Daoy (cell line): ENCODE results near the gene TBC1D24. TPM values are rescaled to one million over a fixed set of nuclear protein-coding genes. Genes with fewer than 3 reads are reported as not detected.
A peak's percentile ranks its signal among the peaks of the same experiment; 100 is the strongest.

Experiments used
- DNase-seq: peaks from one replicate; pipeline ENCODE4 v3.0.0-alpha.2; 2015; ENCODE audit warnings: low read depth
- total RNA-seq: library from RNA; depleted of rRNA; stranded (reverse); fragments of >200 nt; shearing (Covaris generic); gene quantifications from 2 replicates; pipeline ENCODE4 v1.2.3, GENCODE V29; 2014

The TBC1D24 gene
- total RNA-seq, 1 experiment from 2014 or later = 5.6 TPM

DNA sequence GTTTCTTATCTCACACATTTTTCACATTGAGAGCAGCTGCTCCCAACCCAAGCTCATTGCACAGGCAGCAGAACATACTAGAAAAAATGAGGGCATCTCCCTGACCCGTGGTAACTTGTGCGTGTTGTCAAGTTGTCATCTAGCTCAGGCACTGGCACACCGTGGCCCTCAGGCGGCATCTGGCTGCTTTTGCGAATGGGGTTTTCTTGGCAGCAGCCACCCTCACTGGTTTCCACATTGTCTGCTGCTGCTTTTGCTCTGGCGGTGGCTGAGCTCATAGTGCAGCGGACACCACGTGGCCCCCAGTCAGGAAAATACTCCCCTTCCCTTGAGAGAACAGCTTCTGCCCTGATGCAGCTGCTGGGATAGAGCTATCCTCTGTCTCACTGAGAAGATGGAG, 24.4 kb upstream of the TBC1D24 start:
- no peak for DNase-seq

DNA sequence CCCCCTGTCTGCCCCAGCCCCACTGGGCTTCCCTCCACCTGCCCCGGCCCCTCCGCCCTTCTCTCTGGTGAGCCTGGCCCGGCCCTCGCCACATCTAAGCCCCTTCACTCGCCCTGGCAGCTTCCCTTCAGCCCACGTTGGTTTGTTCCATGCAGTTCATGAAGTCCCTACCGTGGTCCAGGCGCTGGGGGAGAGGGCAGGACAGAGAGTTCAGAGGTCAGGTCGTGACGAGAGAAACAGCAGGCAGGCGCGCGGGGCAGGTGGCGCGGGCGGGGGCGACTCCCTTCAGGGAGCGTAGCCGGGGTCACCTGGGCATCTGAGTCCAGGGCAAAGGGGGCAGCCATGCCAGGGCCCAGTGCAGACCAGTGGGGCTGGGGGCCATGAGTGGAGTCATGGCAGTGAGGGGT, 23.9 kb upstream of the TBC1D24 start:
- DNase-seq = no peak

DNA sequence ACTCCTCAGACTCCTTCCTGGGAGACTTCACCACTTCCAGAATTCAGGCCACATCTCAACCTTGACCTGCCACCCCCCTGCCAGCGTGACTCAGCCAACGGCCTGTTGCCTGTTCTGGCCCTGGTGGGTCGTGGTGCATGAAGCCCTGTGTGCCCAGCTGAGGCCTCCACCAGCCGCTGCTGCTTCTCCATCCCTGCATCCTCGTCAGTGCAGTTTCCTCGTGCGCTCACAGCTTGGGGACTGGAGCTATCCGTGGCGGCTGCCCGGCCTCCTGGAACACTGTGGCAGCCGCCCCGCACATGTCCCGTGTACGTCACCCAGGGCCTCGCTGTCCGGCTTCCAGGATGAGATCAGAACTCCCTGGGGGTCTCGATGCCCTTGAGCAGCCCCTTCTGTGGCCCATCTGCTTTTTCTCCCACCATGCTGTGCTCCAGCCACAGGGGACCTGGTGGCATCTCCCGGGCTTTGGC, 23.0 kb upstream of the TBC1D24 start:
- no peak for DNase-seq

DNA sequence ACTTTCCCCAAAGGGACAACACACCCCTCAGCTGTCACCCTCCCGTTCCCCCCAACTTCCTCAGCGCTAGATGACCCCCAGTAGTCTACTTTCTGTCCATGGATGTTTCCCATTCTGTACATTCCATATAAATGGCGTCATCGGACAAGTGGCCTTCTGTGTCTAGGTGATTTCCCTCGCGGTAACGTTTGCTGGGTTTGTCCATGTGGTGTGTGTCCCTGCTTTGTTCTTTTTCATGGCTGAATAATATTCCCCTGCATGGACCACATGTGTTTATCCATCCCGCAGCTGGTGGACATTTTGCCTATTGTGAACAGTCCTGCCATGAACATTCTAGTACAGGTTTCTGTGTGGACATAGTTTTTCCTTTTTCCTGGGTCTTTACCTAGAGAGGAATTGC, 22.3 kb upstream of the TBC1D24 start:
- no peak for DNase-seq

DNA sequence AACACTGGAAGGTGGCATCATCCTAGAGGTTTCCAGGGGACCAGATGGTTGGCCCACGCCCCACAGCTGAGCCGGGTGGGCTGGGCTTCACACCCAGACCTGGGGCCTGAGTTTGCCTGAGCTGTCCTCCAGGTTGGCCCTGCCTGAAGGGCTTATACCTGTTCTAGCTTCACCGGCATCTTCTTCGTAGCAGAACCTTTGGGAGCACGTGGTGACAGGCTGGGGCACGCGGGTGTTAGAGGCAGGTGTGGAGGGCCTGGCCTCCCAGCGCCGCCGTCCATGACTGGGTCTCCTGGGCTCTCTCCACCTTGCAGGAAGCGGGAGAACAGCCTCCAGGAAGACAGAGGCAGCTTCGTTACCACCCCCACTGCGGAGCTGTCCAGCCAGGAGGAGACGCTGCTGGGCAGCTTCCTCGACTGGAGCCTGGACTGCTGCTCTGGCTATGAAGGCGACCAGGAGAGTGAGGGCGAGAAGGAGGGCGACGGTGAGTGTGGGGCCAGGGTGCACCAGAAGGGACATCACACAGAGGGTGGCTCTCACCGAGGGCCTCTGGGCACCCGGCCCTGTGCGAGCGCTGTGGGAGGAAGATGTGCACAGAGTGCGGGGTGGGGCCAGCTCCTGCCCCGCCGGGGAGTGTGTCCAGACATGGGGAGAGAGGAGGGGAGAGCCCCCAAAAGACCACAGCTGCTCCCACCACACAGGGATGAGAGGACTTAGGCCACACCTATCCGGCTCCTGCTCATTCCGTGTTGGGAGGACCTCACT, 19.7 kb upstream of the TBC1D24 start:
- DNase-seq = no peak

DNA sequence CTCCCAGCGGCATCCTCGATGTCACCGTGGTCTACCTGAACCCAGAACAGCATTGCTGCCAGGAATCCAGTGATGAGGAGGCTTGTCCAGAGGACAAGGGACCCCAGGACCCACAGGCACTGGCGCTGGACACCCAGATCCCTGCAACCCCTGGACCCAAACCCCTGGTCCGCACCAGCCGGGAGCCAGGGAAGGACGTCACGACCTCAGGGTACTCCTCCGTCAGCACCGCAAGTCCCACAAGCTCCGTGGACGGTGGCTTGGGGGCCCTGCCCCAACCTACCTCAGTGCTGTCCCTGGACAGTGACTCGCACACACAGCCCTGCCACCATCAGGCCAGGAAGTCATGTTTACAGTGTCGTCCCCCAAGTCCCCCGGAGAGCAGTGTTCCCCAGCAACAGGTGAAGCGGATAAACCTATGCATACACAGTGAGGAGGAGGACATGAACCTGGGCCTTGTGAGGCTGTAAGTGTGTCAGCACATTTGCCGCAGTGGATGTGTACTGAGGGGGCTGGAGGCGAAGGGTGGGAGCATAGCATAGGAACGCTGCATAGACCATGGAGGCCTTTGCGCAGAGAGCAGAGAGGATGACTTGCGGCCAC, 18.3 kb upstream of the TBC1D24 start:
- DNase-seq = no peak

DNA sequence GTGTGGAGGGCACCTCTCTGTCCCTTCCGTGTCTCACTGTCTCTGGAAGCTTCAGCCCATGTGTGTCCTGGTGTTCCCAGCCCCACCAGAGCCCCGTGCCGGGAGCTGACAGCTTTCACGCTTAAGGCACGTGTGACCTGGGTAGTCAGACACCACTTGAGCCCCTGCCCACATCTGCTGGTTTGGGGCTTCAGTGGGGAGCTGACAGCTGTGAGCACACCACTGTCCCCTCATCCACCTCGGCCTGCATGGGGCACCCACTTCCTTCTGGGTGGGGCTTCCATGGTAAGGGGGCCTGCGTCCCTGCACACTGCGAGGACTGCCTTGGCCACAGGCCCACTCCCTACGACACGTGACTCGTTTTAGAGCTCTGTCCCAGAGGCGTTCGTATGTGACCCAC, 17.7 kb upstream of the TBC1D24 start:
- DNase-seq = no peak

DNA sequence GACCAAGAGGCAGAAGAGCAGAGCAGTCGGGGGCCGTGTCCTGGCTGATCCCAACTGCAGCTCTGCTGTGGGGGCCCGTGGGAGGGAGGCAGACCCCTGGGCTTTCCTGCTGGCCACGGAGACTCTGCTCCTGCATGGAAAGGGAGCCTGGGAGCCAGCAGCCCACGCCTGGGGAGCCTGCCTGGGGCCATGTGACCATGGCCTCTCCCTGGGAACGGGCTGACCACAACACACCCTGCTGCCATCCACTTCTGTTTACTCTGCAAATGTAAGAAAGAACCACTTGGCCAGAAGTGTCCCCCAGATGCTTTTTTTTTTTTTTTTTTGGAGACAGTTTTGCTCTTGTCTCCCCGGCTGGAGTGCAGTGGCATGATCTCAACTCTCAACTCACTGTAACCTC, 17.0 kb upstream of the TBC1D24 start:
- DNase-seq = no peak

DNA sequence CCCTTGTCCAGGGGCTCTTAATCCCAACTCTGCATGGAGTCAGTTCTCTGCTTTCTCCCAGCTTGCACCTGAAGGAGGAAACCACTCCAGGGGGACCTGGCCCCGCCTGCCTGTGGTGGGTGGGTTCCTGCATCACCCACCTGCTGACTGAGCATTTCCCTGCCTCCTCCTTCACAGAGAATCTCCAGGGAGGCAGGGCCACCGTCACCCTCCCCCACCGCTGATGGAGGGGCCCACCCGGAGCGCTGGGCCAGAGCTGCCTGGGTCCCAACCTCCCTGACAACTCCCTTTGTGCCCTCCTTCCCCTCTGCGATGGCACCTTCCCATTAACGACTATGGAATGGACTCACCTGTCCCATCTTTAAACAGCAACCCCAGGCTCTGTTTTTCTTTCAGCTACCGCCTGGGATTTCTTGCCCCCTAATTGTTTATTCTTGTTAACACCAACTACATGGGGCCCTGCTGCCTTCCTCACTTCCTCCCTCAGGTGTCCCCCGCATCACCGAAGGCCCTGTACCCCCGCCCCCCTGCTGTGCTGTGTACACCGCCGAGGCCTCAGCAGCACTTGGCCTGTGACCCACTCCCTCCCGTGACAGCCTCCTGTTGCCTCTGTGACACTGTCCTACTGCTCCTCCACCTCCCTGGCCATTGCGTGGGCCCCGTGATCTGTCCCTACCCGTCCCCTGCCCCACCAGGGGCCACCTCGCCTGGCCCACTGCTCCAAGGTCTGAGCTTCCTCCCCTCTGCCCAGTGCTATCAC, 15.9 kb upstream of the TBC1D24 start:
- DNase-seq = no peak

DNA sequence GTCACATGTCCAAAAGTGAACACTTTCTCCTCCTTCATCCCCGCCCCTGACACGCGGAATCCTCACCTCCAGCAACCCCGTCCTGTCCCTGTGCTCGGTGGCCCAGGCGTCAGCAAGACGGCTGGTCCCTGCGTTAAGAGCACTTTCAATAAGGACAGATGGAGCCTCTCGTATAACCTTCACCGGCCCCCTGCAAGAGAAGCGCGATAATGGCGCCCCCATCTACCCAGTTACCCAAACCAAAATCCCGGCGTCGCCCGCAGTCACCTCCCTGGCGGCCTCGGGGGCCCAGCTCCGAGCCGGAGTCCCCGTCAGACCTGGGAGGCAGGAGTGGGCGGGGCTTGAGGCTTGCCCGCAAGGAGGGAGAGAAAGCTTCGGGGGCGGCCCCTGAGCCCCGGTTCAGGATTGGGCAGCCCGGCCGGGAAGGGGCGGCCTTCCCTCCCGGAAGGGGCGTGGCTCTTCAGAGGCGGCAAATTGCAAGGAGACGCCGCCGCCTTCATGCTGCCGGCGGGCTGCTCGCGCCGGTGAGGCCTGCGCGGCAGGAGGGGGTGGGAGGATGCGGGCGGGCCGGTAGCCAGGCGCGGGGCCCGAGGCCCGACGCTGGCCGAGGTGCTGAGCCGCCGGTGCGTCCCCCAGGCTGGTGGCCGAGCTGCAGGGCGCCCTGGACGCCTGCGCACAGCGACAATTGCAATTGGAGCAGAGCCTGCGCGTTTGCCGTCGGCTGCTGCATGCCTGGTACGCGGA, 15.1 kb upstream of the TBC1D24 start, which contains the start of gene TEDC2:
TEDC2 (plus strand) TSS at position 463 of the 744 bp plus-strand sequence; CDS start at position 499, 36 bp downstream.
- DNase-seq = peak; percentile 96

DNA sequence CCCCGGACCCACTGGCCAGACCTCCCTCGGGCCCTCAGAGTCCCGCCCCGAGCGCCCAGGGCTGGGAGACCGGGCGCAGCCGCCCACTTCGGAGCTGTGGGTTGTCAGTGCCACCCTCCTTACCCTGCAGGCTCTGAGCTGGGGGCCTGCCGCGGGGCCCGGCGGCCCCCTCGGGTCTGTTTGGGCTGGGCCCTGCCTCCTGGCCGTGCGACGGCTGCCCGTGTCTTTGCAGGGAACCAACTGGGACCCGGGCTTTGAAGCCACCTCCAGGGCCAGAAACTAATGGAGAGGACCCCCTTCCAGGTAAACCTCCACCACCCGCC, 14.6 kb upstream of the TBC1D24 start:
- no peak for DNase-seq

DNA sequence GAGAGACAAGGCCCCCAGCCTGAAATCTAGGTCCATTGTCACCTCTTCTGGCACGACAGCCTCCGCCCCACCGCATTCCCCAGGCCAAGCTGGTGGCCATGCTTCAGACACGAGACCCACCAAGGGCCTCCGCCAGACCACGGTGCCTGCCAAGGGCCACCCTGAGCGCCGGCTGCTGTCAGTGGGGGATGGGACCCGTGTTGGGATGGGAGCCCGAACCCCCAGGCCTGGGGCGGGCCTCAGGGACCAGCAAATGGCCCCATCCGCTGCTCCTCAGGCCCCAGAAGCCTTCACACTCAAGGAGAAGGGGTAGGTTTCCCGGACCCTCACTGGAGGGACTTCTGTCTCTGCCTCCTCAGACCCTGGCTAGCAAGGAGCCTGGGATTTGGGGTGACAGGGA, 14.0 kb upstream of the TBC1D24 start:
- DNase-seq = no peak

DNA sequence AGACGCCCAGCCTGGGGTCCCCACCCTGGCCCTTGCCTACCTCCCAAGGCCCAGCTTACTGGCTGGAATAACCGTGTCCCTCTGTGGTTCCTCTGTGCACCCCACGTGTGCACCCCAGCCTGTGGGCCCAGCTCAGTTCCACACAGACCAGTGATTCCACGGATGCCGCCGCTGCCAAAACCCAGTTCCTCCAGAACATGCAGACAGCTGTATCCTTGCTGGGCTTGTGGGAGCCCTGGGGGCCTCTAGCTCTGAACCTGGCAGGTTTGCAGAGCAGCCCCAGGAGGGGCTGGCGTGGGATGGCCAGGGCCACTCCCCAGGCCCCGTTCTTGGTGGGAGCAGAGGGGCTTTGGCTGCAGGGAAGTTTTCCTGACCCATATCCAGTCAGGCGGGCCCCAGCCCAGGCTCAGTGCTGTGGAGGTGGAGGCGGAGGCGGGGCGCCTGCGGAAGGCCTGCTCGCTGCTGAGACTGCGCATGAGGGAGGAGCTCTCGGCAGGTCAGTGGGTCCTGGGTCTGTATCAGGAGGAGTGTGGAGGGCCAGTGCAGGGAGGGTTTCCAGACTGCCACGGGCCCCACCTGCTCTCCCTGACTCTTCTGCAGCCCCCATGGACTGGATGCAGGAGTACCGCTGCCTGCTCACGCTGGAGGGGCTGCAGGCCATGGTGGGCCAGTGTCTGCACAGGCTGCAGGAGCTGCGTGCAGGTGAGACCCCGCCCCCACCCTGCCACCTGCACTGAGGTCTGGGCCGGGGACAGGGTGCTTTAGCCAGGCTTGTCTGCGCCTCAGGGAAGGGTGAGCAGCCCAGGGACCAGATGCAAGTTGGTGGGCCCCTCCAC, 12.7 kb upstream of the TBC1D24 start:
- no peak for DNase-seq

DNA sequence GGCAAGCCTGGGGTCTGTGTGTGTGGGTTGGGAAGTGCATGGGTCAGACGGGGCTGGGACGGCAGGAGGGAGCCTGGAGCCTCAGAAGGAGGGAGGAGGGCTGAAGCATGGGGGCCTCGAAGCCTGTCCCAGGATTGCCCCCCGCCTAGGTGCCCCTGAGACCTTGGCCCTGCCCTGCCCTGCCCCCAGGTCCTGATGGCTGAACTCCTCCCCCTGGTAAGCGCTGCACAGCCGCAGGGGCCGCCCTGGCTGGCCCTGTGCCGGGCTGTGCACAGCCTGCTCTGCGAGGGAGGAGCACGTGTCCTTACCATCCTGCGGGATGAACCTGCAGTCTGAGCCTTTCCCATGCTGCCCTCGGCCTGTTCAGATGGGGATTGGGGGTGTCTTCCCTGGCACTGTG, 10.6 kb upstream of the TBC1D24 start:
- no peak for DNase-seq

DNA sequence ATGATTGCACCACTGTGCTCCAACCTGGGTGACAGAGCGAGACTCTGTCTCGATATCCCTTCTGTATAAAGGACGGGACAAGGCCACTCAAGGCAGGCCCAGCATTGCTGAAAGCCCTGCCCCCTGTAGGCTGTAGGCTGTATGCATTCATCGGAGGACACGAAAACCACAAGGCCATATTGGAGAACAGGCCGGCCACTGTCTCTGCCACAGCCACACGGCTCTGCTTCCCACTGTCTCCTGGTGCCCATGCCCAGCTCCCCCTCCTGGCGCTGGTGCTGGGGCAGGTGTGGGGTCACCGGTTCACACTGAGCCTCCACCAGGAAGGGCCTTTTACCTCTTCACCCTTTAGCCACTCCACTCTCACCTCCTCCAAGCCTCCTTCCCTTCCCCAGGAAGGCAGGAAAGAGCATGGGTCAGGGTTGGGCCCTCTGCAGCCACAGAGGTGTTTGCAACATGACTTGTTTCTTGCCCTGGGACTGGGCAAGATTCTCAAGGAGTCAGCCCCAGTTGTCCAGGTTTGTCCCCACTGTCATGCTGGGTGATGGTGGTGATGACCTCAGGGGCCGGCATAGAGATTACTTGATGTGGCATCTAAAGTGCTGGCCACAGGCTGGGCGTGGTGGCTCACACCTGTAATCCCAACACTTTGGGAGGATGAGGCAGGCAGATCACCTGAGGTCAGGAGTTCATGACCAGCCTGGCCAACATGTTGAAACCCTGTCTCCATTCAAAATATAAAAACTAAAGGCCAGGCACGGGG, 9.1 kb upstream of the TBC1D24 start:
- no peak for DNase-seq

DNA sequence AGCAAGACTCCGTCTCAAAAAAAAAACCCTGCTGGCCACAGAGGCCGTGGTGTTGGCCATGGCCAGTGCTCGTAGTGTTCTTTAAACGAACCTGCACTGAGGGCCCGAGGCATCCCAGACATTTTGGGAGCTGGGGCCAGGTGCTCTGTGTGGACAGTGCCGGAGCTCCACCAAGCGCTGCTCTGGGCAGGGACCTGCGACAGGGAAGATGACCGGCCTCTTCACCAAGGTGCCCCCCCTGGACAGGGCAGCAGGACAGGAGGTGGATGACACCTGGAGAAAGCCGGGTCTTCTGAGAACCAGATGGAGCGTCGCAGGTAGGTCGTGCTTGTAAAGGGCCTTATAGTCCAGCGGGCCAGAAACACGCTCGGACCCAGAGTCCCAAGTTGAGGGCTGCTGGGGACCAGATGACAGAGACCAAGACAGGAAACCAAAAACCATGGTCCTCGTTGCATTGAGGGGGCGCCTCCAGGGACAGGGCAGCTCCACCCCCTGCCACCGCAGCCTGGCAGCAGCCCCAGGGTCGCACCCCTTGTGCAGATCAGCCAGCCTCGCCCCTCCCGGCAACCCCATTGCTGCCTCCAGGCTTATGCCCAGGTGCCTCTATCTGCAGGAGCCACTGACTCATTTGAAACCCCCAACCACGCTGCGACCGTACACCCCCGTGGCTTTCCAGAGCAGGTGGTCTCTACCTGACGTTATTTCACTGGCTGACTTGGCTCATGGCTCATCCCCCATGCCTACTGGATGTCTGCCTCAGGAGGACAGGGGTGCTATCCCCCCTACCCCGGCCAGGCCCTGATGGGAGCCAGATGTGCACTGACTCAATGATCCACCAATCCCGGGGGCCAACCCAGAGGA, 8.0 kb upstream of the TBC1D24 start:
- DNase-seq = no peak

DNA sequence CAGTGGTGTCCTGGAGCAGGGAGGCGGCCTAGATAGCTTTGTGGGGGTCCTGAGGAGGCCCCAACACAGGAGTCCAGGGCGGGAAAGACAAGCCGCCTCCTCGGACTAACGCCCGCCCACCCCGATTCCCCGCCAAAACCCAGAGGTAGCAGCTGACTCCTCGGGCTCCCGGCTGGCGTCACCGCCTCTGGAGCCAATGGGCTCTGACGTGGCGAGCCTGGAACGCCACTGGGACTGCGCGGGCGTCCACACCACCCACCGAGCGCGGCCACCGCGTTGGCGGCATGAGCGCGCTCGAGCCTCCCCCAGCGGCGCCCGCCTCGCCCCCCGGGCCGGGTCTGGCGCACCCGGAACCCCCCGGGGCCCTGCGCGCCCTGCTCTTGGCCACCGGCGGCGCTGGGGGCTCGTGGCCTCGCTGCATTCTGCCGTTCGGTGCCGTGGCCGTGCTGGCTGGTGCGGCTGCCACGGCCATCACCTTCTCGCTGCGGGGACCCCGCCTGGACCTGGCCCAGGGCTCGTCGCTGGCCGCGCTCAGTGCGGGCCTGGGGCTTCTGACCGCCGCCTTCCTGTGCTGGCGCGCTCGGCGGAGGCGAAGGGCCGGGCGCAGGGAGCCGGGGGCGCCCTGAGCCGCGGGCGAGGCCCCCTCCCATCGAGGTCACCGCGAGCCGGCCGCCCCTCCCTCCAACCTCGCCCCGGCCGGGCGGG, 7.2 kb upstream of the TBC1D24 start:
- DNase-seq = peak; percentile 84

DNA sequence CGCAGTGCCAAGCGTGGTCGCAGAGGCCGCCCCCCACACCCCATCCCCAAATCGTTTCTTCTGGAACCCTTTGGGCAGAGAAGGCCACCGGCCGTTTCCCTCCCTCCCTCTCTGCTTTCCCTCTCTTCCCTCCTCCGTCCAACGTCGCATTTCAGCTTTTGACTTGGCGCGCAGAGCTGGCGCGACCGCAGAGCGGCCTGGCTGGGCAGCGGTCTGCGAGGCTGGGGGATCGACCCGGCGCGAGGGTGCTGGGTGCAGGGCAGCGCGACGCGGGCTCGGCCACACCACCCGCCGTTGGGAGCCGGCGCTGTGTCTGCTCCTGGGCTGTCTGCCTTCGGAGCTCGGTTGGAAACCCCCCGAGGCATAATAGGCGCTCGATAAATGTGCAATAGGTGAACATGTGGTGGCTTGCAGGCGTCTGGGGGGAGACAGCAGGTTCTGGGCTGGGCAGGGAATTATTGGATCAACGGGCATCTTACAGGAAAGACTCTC, 6.6 kb upstream of the TBC1D24 start:
- peak; percentile 63 for DNase-seq
